Heart right ventricle (tissue), 16 donors: Measurements from ENCODE around the gene CCDC77. TPM values are rescaled to one million over a fixed set of nuclear protein-coding genes. Genes with fewer than 3 reads are reported as not detected.
A peak's percentile ranks its signal among the peaks of the same experiment; 100 is the strongest.

ENCODE experiments used
- ATAC-seq, 8 donors: fragments of 200-7000 bp; cut with Tn5 transposase; one replicate each; pipeline ENCODE4 v1.9.1; 2020; ENCODE audit warnings: mild to moderate bottlenecking in 8 of 8, moderate library complexity in 8 of 8, moderate number of reproducible peaks in 1 of 8
- DNase-seq, 2 donors: peaks; one replicate each; pipeline ENCODE4 v3.0.0-alpha.2; 2020
- H3K27ac ChIP-seq, 10 donors: fragments of 200-600 bp; sonication (generic) in 2 of 10; one replicate each; pipeline versions ENCODE4 v1.5.0 to v1.8.0; 2020 to 2022; ENCODE audit warnings: mild to moderate bottlenecking in 3 of 10
- H3K27me3 ChIP-seq, 7 donors: fragments of 200-600 bp; one replicate each; pipeline ENCODE4 v1.8.0; 2021 to 2022; ENCODE audit warnings: mild to moderate bottlenecking in 2 of 7
- H3K36me3 ChIP-seq, 9 donors: fragments of 200-600 bp; sonication (generic) in 1 of 9; one replicate each; pipeline versions ENCODE4 v1.5.0 to v1.8.0; 2020 to 2022; ENCODE audit warnings: mild to moderate bottlenecking in 2 of 9
- H3K4me1 ChIP-seq, 9 donors: fragments of 200-600 bp; sonication (generic) in 1 of 9; one replicate each; pipeline versions ENCODE4 v1.5.0 to v1.8.0; 2020 to 2022; ENCODE audit warnings: mild to moderate bottlenecking in 4 of 9
- H3K4me3 ChIP-seq, 10 donors: fragments of 200-600 bp; sonication (generic) in 2 of 10; one replicate each; pipeline versions ENCODE4 v1.5.0 to v1.8.0; 2020 to 2022; ENCODE audit warnings: mild to moderate bottlenecking in 7 of 10, moderate library complexity in 2 of 10
- H3K9me3 ChIP-seq, 11 donors: fragments of 200-600 bp in 10 of 11; sonication (generic) in 2 of 11; one replicate each; pipeline versions ENCODE4 v1.5.0 to v1.8.0; 2013 to 2022; ENCODE audit warnings: mild to moderate bottlenecking in 2 of 11, control low read depth in 1 of 11, moderate library complexity in 1 of 11
- WGBS, 2 donors: extraction: QIAGEN DNeasy Blood & Tissue Kit; methylation state at CpG; one replicate each; pipeline ENCODE4 v1.1.7; 2013; ENCODE audit warnings: inconsistent platforms in 1 of 2; 5-methylcytosine and 5-hydroxymethylcytosine counted together
- intact Hi-C, 10 donors: fragments of 100-400 bp; cut with DNase I; formaldehyde crosslinking; loops; one replicate each; pipeline versions ENCODE4 v1.11.1 to v1.14.2; 2022
- polyA plus RNA-seq, 2 donors: library from polyadenylated mRNA; stranded (reverse); fragments of 200-250 nt; gene quantifications; one replicate each; pipeline ENCODE4 v1.2.3, GENCODE V29; 2013
- total RNA-seq, 10 donors: library from RNA; stranded (reverse); fragmentation: NEBNext Ultra II Directional in 3 of 10; extraction: Animal tissue kit (Norgen Biotek cat#: 25700) in 3 of 10; gene quantifications; one replicate each; pipeline versions ENCODE4 v1.2.1 to v1.2.4, GENCODE V29; 2021 to 2023
- TF ChIP-seq, protein P1 (sequence below), 9 donors: fragments of 200-600 bp; sonication (generic) in 2 of 9; IDR thresholded peaks; one replicate each; pipeline versions ENCODE4 v1.5.0 to v1.8.0; 2021 to 2022; ENCODE audit warnings: antibody characterized with exemption in 9 of 9, mild to moderate bottlenecking in 5 of 9, moderate library complexity in 1 of 9
- donor health status: Arrhythmogenic right ventricular cardiomyopathy.
- donor health status: ischemic (EF 13 %, LVEDD 7.1; RV severe dilation, severe dysfunction).
- donor health status: healthy with polysubstance abuse.
- donor health status: DM: no; HTN: yes; CAD: no.
- donor health status: DM: no; HTN: no; CAD: no.
- donor health status: ischemic (EF 25% LVEDD 6.9; RV normal size, moderate dysfunction).
- donor health status: ischemic (EF 25% LVEDD 5.7; RV mildly dilated, moderate dysfunction).
- donor health status: healthy.
- donor health status: DM: yes; HTN: yes; CAD: no.
- donor health status: Ischemic cardiomyopathy.
- donor health status: ischemic (EF 35%, LVEDD 5.7; RV mildly dilated, moderate dysfunction).
- donor health status: nonischemic (EF 11% LVEDD 7.7; RV severe dilation, severe dysfunction).
- donor health status: DM: yes; HTN: yes; CAD: no.
- donor health status: PGD.
- donor health status: ischemic (EF 29% LVEDD 5.4; RV normal size, mild dysfunction).
- donor health status: nonischemic (EF 23%, LVEDD 6.1; RV moderate dilation, normal function).

Gene CCDC77
- total and polyA plus RNA-seq, 12 donors, result 1.8 to 4.5 (median 3.6) TPM

DNA sequence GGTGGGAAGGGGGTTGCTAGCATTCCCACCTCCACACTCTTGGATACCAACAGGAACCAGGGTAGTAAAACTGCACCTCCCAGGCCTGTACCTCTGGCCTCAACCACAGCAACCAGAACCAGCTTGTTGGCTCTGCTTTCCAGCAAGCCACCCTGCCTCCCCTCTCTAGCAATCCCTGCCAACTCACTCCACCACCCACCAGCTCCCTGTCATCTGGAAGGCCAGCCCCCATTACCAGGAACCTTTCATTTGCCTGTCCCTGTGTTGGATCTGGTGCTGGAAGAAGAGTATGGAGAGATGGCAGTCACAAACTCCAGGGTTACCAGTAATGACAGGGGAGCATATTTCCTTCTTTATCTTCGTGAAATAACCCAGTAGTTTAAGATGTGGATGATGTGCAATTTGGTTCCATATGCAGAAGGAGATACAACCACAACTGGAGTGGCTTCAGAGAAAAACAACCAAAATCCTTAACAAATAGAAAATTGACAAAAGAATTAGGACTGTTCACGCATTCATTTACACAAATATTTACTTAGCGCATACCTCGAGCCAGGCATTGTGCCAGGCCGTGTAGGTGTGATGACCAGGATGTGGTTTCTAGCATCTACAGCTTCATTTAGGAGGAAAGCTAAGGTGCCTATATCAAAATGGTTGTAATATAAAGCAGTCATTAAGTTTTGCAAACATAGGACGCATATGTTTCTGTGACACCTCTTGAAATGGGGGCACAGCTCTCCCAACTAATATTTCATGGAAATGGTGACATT, 61.7 kb downstream of the CCDC77 start:
- H3K27ac ChIP-seq, result peak overlapping the region in 8 of 10 donors; percentile 69 to 88 (median 82)
- peaks cover 0 to 76% (median 22%) of the 10 kb centered on the region in 9 donors for H3K4me1 ChIP-seq
- WGBS, 2 donors, result 53 to 65% methylated on average over 6 of the region's 6 CpGs

DNA sequence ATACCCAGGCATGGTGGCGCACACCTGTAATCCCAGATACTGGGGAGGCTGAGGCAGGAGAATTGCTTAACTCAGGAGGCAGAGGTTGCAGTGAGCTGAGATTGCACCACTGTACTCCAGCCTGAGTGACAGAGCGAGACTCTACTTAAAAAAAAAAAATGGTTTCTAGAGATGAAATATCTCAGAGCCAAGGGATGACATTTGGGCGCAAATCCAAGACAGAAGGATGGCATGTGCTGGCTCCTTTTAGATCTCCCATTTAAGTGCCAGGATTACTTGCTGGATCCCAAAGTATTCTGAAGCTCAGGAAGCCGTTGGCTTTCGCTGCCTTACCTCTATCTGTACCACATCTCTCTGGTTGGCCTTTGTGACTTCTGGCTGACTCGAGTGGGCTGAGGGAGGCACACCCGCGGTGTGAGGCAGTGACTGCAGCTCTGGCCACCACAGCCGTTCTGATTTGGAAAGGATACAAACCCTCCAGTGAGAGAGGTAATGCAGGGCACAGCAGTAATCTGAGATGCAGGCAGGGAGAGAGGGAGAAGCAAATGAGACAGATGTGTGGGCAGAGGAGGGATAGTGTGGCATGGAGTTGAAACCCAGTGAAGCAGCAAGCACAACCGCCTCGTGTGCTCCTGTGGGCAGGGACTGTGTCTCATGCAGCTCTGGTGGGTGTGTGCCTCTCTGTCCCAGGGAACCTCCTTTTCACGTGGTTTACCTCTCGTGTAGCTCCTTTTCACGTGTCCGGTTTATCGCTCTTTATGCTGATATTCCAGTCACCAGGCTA, 63.2 kb downstream of the CCDC77 start:
- intact Hi-C loops, result no loop called here
- Histone ChIP-seq H3K36me3 (no peaks in the 10 kb centered on the region), H3K4me3 (peak overlapping the region in 1 of 10 donors; percentile 15), H3K27me3 (peaks cover 0 to 51% (median 12%) of the 10 kb centered on the region in 7 donors), H3K9me3 (no peaks in the 10 kb centered on the region), H3K27ac (peak overlapping the region in 9 of 10 donors; percentile 46 to 88 (median 81)), H3K4me1 (peaks cover 0 to 85% (median 22%) of the 10 kb centered on the region in 9 donors)
- ATAC-seq, result peak; percentile 53 to 85 (median 76)
- DNase-seq, result peak; percentile 20 to 54
- TF ChIP-seq, protein P1, sequence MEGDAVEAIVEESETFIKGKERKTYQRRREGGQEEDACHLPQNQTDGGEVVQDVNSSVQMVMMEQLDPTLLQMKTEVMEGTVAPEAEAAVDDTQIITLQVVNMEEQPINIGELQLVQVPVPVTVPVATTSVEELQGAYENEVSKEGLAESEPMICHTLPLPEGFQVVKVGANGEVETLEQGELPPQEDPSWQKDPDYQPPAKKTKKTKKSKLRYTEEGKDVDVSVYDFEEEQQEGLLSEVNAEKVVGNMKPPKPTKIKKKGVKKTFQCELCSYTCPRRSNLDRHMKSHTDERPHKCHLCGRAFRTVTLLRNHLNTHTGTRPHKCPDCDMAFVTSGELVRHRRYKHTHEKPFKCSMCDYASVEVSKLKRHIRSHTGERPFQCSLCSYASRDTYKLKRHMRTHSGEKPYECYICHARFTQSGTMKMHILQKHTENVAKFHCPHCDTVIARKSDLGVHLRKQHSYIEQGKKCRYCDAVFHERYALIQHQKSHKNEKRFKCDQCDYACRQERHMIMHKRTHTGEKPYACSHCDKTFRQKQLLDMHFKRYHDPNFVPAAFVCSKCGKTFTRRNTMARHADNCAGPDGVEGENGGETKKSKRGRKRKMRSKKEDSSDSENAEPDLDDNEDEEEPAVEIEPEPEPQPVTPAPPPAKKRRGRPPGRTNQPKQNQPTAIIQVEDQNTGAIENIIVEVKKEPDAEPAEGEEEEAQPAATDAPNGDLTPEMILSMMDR (IDR thresholded peaks at IDR 0.05), result no peak
- WGBS, 2 donors, result 37 to 49% methylated on average over 16 of the region's 16 CpGs

More for the DNA sequence above, 61.7 kb downstream of the CCDC77 start:
- intact Hi-C loops, result no loop called here
- TF ChIP-seq, protein P1 (IDR thresholded peaks at IDR 0.05), result no peak
- Histone ChIP-seq H3K4me3 (no peak overlapping the region), H3K9me3 (no peaks in the 10 kb centered on the region), H3K27me3 (peaks cover 0 to 66% (median 20%) of the 10 kb centered on the region in 7 donors), H3K36me3 (no peaks in the 10 kb centered on the region)
- no peak for ATAC-seq
- no peak for DNase-seq

DNA sequence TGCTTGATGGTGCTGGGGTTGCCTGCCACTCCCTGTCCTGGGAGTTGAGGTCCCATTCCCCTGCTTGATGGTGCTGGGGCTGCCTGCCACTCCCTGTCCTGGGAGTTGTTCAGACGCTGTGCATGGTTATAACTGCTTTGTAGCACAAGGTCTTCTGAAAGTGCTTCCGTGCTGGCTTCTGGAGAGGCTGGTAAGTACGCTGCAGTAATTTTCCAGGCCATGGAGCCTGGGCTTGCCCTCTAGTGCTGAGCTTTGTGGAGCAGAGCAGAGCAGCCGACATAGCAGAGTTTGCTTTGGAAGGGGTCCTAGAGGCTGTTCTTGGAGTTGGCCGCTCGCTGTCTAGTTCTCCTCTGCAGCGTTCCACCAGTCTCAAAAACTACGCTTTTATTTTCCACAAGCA, 64.6 kb downstream of the CCDC77 start:
- Histone ChIP-seq H3K4me1 (peaks cover 0 to 89% (median 14%) of the 10 kb centered on the region in 9 donors), H3K36me3 (no peaks in the 10 kb centered on the region), H3K4me3 (peak overlapping the region in 1 of 10 donors; percentile 0), H3K27me3 (peaks cover 0 to 39% (median 1%) of the 10 kb centered on the region in 7 donors), H3K9me3 (no peaks in the 10 kb centered on the region), H3K27ac (peak overlapping the region; percentile 37 to 88 (median 81))
- 54 to 55% methylated on average over 8 of the region's 8 CpGs for WGBS, 2 donors
- TF ChIP-seq, protein P1 (IDR thresholded peaks at IDR 0.05), result peak in 1 of 9 donors; percentile 11
- peak; percentile 18 to 65 (median 48) for ATAC-seq
- DNase-seq, result peak in 1 of 2 donors; percentile 26
- intact Hi-C loops, result no loop called here

DNA sequence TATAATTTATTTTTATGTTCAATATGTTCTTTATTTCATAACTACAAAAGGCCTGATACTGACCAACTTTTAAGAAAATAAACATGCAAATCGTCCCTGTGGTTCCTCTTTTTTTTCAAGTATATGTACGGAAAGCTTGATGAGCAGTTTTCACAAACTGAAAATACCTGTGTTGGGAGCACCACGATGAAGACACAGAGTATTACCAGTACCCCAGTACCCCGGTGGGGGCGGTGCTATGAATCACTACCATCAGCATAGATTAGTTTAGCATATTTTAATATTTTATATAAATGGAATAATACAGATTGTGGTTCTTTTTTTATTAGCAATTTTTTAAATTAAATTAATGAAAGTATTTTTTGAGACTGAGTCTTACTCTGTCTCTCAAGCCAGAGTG, 65.3 kb downstream of the CCDC77 start:
- peaks cover 0 to 31% (median 0%) of the 10 kb centered on the region in 7 donors for H3K27me3 ChIP-seq
- peak overlapping the region; percentile 37 to 88 (median 81) for H3K27ac ChIP-seq
- no peak for ATAC-seq
- no peaks in the 10 kb centered on the region for H3K36me3 ChIP-seq
- H3K4me3 ChIP-seq, result peak overlapping the region in 1 of 10 donors; percentile 0
- peaks cover 0 to 82% (median 12%) of the 10 kb centered on the region in 9 donors for H3K4me1 ChIP-seq
- DNase-seq, result no peak
- TF ChIP-seq, protein P1 (IDR thresholded peaks at IDR 0.05), result no peak
- WGBS, 2 donors, result 61 to 64% methylated on average over 5 of the region's 5 CpGs
- intact Hi-C loops, result no loop called here
- no peaks in the 10 kb centered on the region for H3K9me3 ChIP-seq
